Measurements from ENCODE around the gene RGS9.

RGS9 gene

GRCh38 chr17:65222214-65222738 is 85.1 kb downstream of the RGS9 start:
- peak in 1 of 2 donors; percentile 40 for DNase-seq (ENCODE audit: low read depth in 2 of 2)
- TF ChIP-seq CTCF (IDR thresholded peaks at IDR 0.05; ENCODE audit: low read depth, low read length): no peak
- no peak overlapping the region for H3K4me3 ChIP-seq (replicated peaks in 1 of 2; ENCODE audit: low read depth in 2 of 2, low read length in 2 of 2)

DNA sequence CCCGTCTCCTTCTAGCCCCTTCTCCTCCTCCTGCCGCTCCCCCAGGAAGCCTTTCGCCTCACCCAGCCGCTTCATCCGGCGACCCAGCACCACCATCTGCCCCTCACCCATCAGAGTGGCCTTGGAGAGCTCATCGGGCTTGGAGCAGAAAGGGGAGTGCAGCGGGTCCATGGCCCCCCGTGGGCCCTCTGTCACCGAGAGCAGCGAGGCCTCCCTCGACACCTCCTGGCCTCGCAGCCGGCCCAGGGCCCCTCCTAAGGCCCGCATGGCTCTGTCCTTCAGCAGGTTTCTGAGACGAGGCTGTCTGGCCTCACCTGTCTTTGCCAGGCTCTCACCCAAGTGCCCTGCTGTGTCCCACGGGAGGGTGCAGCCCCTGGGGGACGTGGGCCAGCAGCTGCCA is 87.9 kb downstream of the RGS9 start:
- TF ChIP-seq CTCF (IDR thresholded peaks at IDR 0.05; ENCODE audit: low read depth, low read length): no peak
- no peak overlapping the region for H3K4me3 ChIP-seq (replicated peaks in 1 of 2; ENCODE audit: low read depth in 2 of 2, low read length in 2 of 2)
- DNase-seq (ENCODE audit: low read depth in 2 of 2): no peak

GRCh38 chr17:65226227-65226626 is 89.1 kb downstream of the RGS9 start:
- H3K4me3 ChIP-seq (replicated peaks in 1 of 2; ENCODE audit: low read depth in 2 of 2, low read length in 2 of 2): no peak overlapping the region
- TF ChIP-seq CTCF (IDR thresholded peaks at IDR 0.05; ENCODE audit: low read depth, low read length): no peak
- no peak for DNase-seq (ENCODE audit: low read depth in 2 of 2)

- DNase-seq (ENCODE audit: low read depth in 2 of 2): no peak
- no peak for TF ChIP-seq CTCF (IDR thresholded peaks at IDR 0.05; ENCODE audit: low read depth, low read length)
- no peak overlapping the region for H3K4me3 ChIP-seq (replicated peaks in 1 of 2; ENCODE audit: low read depth in 2 of 2, low read length in 2 of 2)
These were observed 90.5 kb downstream of the RGS9 start for GRCh38 chr17:65227637-65228036.

GRCh38 chr17:65228287-65228686 is 91.1 kb downstream of the RGS9 start:
- no peak overlapping the region for H3K4me3 ChIP-seq (replicated peaks in 1 of 2; ENCODE audit: low read depth in 2 of 2, low read length in 2 of 2)
- DNase-seq (ENCODE audit: low read depth in 2 of 2): peak in 1 of 2 donors; percentile 3
- no peak for TF ChIP-seq CTCF (IDR thresholded peaks at IDR 0.05; ENCODE audit: low read depth, low read length)

- DNase-seq (ENCODE audit: low read depth in 2 of 2): peak; percentile 52 to 88
- no peak overlapping the region for H3K4me3 ChIP-seq (replicated peaks in 1 of 2; ENCODE audit: low read depth in 2 of 2, low read length in 2 of 2)
These were observed 91.8 kb downstream of the RGS9 start for GRCh38 chr17:65228734-65229620.

More at GRCh38 chr17:65228734-65229620, 91.8 kb downstream of the RGS9 start:
- TF ChIP-seq CTCF (IDR thresholded peaks at IDR 0.05; ENCODE audit: low read depth, low read length): no peak

Measured in cardiac fibroblast (primary cell).